ENCODE data around the gene ZBTB20.

The ZBTB20 gene

DNA sequence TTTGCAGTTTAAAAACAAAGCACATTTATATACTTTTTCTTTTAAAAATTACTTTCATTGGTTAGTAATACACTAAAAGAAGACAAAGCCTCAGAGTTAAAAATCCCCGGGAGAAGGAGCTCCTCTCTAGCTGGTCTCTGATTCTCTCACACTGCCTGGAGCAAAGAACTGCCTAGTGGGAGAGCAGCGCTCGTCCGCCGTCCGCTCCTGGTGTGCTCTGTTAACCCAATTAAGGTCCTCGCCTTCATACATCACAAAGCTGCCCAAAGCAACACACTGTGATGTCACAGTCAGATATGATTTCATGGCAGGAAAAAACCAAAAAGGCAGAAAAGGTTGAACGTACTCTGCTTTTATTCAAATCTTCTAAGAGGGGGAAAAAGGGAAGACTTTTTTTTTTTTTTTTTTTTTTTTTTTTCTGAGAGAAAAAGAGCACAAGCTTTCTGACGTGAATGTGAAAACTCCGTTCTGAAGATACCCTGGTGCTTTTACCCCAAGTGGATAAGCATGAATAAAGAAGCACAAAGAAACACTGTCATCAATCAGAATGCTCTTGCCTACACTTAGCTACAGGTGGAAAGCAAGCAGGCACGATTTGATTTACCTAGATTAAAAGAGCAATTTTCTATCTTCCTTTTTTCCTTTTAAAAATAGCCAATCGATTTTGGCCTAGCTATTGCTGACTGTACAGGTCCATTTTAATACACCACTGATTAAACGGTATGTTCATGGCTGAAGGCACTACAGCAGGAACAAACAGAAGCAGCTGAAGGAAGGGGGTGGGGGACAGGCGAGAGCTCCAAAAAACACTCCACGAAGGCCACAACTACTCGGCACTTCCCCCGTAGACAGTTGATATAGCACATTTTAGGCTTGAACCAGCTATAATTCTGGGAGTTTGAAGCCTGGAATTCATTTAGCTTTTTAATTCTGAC is 738.1 kb downstream of the ZBTB20 start:
- H3K36me3 ChIP-seq (ENCODE audit: control insufficient read depth, insufficient read depth, low read length) = no peaks in the 10 kb centered on the region
- no peak overlapping the region for H3K27ac ChIP-seq (ENCODE audit: insufficient read depth, low read depth, low read length, poor library complexity, severe bottlenecking)
- WGBS, 2 experiments = 35 to 37% methylated on average over 16 to 17 of the region's 17 CpGs
- H3K4me3 ChIP-seq (ENCODE audit: insufficient read depth, low read depth, low read length) = no peak overlapping the region
- peaks cover 10% of the 10 kb centered on the region for H3K4me1 ChIP-seq (ENCODE audit: control insufficient read depth, insufficient read depth, low read length)
- no peaks in the 10 kb centered on the region for H3K27me3 ChIP-seq (ENCODE audit: control insufficient read depth, insufficient read depth, low read length, poor library complexity, severe bottlenecking)
- no peaks in the 10 kb centered on the region for H3K9me3 ChIP-seq (ENCODE audit: control insufficient read depth, low read length)

DNA sequence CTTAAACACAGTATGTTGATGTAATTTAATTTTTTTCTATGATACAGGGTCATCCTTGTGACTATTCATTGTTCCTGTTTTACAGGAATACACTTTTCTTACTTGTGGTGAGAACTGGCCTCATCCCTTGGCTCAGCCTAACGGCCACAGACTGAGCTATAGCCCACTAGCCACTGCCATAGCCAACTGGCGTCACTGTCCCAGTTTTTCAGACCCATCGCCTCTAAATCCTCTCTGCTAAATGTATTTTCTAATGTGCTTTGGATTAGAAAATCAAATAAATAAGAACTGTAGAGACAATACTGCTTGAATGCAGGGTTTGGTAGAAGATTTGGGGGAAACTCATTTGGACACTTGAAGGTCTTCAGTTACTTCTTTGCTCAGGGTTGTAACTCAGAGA is 740.2 kb downstream of the ZBTB20 start:
- WGBS, 2 experiments = 90% methylated on average over 3 of the region's 3 CpGs
- Histone ChIP-seq H3K27ac (ENCODE audit: insufficient read depth, low read depth, low read length, poor library complexity, severe bottlenecking) (no peak overlapping the region), H3K9me3 (ENCODE audit: control insufficient read depth, low read length) (no peaks in the 10 kb centered on the region), H3K4me1 (ENCODE audit: control insufficient read depth, insufficient read depth, low read length) (peaks cover 10% of the 10 kb centered on the region), H3K4me3 (ENCODE audit: insufficient read depth, low read depth, low read length) (no peak overlapping the region), H3K27me3 (ENCODE audit: control insufficient read depth, insufficient read depth, low read length, poor library complexity, severe bottlenecking) (no peaks in the 10 kb centered on the region), H3K36me3 (ENCODE audit: control insufficient read depth, insufficient read depth, low read length) (no peaks in the 10 kb centered on the region)

DNA sequence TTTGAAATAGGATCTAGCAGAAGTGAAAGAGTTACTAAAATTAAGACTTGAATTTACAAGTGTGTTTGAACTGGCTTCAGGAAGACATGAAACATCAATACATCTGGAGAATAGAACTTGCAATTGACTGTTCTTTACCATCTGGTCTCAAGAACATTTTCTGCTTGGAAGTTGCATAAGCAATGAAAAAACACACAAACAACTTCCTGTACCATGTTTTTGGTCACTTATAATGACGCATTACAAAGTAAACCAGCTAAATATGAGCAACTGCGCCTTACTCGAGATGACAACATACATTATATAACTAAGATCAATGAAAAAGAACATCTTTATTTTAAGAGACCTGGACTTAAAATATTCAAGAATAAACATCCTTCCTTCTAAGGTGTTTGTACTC is 740.8 kb downstream of the ZBTB20 start:
- no peak overlapping the region for H3K27ac ChIP-seq (ENCODE audit: insufficient read depth, low read depth, low read length, poor library complexity, severe bottlenecking)
- WGBS, 2 experiments = 97 to 100% methylated on average over 3 of the region's 3 CpGs
- no peaks in the 10 kb centered on the region for H3K27me3 ChIP-seq (ENCODE audit: control insufficient read depth, insufficient read depth, low read length, poor library complexity, severe bottlenecking)
- no peaks in the 10 kb centered on the region for H3K9me3 ChIP-seq (ENCODE audit: control insufficient read depth, low read length)
- H3K36me3 ChIP-seq (ENCODE audit: control insufficient read depth, insufficient read depth, low read length) = no peaks in the 10 kb centered on the region
- H3K4me3 ChIP-seq (ENCODE audit: insufficient read depth, low read depth, low read length) = no peak overlapping the region
- peaks cover 10% of the 10 kb centered on the region for H3K4me1 ChIP-seq (ENCODE audit: control insufficient read depth, insufficient read depth, low read length)

DNA sequence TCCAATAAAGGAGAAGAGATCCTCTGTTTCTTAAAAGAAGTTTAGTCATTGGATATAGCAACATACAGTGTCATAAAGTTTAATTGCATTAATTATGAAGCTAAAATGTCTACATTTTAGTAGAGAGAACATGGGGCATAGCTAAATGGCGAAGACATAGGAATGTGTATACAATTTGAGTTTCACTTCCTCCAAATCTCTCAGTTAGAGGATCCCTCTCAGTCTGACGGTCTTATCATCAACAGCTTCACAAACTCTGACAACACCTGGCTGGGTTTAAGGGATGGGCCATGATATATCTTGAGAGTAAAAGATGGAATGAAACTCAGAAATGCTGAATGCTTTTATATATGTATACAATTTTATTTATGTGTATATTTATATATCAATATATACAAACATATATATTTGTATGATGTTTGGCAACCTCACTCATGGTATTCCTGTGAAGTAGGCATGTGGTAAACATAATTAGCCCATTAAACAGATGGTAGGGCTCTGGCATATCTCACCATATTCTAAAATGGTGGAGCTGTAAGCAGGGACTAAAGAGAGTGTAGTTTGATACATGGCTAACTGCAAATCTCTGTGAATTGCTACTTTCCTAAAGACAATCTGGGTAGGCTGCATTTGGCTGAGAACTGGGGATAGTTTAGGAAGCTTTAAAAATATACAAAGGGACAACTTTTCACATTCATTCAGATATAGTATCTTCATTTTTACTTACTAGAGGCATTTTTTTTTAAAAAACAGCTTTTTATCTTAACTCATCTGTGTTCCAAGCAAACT is 741.7 kb downstream of the ZBTB20 start:
- no peaks in the 10 kb centered on the region for H3K9me3 ChIP-seq (ENCODE audit: control insufficient read depth, low read length)
- H3K36me3 ChIP-seq (ENCODE audit: control insufficient read depth, insufficient read depth, low read length) = no peaks in the 10 kb centered on the region
- H3K27me3 ChIP-seq (ENCODE audit: control insufficient read depth, insufficient read depth, low read length, poor library complexity, severe bottlenecking) = no peaks in the 10 kb centered on the region
- H3K4me3 ChIP-seq (ENCODE audit: insufficient read depth, low read depth, low read length) = no peak overlapping the region
- H3K4me1 ChIP-seq (ENCODE audit: control insufficient read depth, insufficient read depth, low read length) = peaks cover 10% of the 10 kb centered on the region
- no peak overlapping the region for H3K27ac ChIP-seq (ENCODE audit: insufficient read depth, low read depth, low read length, poor library complexity, severe bottlenecking)
- whole genome bisulfite sequencing, 2 experiments = 97% methylated on average over 2 of the region's 2 CpGs; no CpG with 5 or more reads in 1 of the 2 experiments

DNA sequence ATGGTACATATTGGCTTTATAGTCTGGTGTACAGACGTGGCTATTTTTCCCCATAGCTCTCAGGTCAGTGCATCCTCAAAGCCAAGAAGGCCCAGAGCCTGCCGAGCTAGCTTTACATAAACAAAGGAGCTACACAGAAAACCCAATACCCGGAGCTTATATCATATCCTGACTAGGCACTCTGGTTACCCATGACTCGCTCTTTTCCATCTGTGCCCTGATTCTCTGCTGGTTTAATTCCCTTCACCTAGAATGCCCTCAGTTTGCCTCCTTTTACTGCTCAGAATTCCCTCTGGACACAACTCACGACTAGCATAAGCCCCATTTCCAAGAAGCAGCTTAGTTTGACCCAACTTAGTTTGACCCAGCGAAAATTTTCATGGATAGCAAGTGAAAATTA is 742.5 kb downstream of the ZBTB20 start:
- Histone ChIP-seq H3K36me3 (ENCODE audit: control insufficient read depth, insufficient read depth, low read length) (no peaks in the 10 kb centered on the region), H3K9me3 (ENCODE audit: control insufficient read depth, low read length) (no peaks in the 10 kb centered on the region), H3K4me3 (ENCODE audit: insufficient read depth, low read depth, low read length) (no peak overlapping the region), H3K27ac (ENCODE audit: insufficient read depth, low read depth, low read length, poor library complexity, severe bottlenecking) (no peak overlapping the region), H3K4me1 (ENCODE audit: control insufficient read depth, insufficient read depth, low read length) (peaks cover 10% of the 10 kb centered on the region), H3K27me3 (ENCODE audit: control insufficient read depth, insufficient read depth, low read length, poor library complexity, severe bottlenecking) (no peaks in the 10 kb centered on the region)
- WGBS, 2 experiments = 87 to 89% methylated on average over 6 of the region's 6 CpGs

DNA sequence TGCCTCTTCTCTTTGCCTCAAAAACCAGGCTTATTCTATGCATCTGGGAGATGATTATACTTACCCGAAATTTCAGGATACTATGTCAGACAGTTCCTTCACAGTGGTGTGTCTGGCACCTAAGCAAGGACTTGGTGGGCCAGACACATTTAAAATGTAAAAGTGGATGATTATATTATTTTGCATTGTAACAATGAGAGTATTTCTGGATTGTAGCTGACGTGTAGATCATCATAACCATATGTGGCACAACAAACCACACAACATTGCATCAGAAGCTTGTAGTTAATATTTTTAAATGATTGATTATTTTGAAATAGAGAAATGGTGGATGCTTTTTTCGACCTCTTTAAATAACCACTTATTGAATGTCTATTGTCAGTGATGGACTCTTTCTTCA is 744.2 kb downstream of the ZBTB20 start:
- H3K4me1 ChIP-seq (ENCODE audit: control insufficient read depth, insufficient read depth, low read length) = no peaks in the 10 kb centered on the region
- 95 to 97% methylated on average over 2 of the region's 3 CpGs for WGBS, 2 experiments
- no peak overlapping the region for H3K4me3 ChIP-seq (ENCODE audit: insufficient read depth, low read depth, low read length)
- no peaks in the 10 kb centered on the region for H3K27me3 ChIP-seq (ENCODE audit: control insufficient read depth, insufficient read depth, low read length, poor library complexity, severe bottlenecking)
- no peaks in the 10 kb centered on the region for H3K9me3 ChIP-seq (ENCODE audit: control insufficient read depth, low read length)
- no peaks in the 10 kb centered on the region for H3K36me3 ChIP-seq (ENCODE audit: control insufficient read depth, insufficient read depth, low read length)
- no peak overlapping the region for H3K27ac ChIP-seq (ENCODE audit: insufficient read depth, low read depth, low read length, poor library complexity, severe bottlenecking)

DNA sequence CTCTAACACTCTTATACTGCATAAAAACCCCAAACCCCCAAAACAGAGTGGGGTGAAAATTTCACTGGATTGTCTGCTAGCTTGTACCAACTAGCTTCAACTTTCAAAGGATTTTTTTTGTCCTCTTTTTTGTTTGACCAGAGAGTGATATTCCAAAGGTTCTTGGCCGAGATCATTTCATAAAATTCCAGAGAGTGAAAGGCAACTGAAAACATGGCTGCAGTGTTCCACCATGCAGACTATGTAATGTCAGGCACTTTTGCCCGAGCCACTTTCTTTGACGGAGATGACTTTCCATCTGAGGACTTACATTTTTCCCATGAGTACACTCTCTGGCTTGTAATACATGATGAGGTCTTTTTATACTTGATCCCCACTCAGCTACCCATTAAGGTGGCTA is 745.7 kb downstream of the ZBTB20 start:
- Histone ChIP-seq H3K27ac (ENCODE audit: insufficient read depth, low read depth, low read length, poor library complexity, severe bottlenecking) (no peak overlapping the region), H3K36me3 (ENCODE audit: control insufficient read depth, insufficient read depth, low read length) (no peaks in the 10 kb centered on the region), H3K4me3 (ENCODE audit: insufficient read depth, low read depth, low read length) (no peak overlapping the region), H3K27me3 (ENCODE audit: control insufficient read depth, insufficient read depth, low read length, poor library complexity, severe bottlenecking) (no peaks in the 10 kb centered on the region), H3K4me1 (ENCODE audit: control insufficient read depth, insufficient read depth, low read length) (no peaks in the 10 kb centered on the region), H3K9me3 (ENCODE audit: control insufficient read depth, low read length) (no peaks in the 10 kb centered on the region)
- WGBS, 2 experiments = 87 to 94% methylated on average over 3 of the region's 3 CpGs

DNA sequence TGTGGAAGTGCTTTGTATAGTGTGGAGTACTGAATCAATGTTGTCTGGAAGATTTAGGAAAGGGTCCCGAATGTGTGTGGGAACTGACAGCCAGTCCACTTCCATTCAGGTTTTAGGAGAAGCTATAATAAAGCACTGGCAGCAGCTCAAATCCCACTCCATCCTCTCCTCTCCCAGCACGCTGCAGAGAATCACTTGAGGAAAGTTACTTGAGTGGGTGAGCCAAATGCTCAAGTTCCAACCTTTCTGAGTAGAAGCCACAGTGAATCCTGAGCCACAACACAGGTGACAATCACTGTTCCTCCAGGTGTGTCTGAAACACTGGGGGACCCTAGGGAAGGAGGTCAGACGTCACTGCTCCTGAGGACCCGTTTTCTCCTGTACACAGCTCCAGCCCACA is 746.7 kb downstream of the ZBTB20 start:
- Histone ChIP-seq H3K27me3 (ENCODE audit: control insufficient read depth, insufficient read depth, low read length, poor library complexity, severe bottlenecking) (no peaks in the 10 kb centered on the region), H3K4me3 (ENCODE audit: insufficient read depth, low read depth, low read length) (no peak overlapping the region), H3K9me3 (ENCODE audit: control insufficient read depth, low read length) (no peaks in the 10 kb centered on the region), H3K36me3 (ENCODE audit: control insufficient read depth, insufficient read depth, low read length) (no peaks in the 10 kb centered on the region), H3K4me1 (ENCODE audit: control insufficient read depth, insufficient read depth, low read length) (no peaks in the 10 kb centered on the region), H3K27ac (ENCODE audit: insufficient read depth, low read depth, low read length, poor library complexity, severe bottlenecking) (no peak overlapping the region)
- WGBS, 2 experiments = 90 to 92% methylated on average over 4 of the region's 4 CpGs

DNA sequence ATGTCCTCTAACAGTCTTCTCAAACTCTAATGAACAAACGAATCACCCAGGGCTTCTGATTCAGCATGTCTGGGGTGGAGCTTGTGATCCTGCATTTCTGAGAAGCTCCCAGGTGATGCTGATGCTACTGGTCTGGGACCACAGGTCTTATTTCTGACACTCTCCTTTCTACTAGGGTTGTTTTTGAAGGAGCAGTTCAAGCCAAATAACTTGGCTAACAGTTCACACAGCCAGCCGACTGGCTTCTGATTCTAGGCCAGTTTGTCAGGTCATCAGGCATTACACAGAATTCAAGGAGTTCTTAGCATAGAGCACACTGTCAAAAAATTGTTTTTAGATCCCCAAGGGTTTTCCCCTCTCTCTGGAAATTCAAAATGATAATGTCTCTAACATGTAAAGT is 752.5 kb downstream of the ZBTB20 start:
- H3K27me3 ChIP-seq (ENCODE audit: control insufficient read depth, insufficient read depth, low read length, poor library complexity, severe bottlenecking) = no peaks in the 10 kb centered on the region
- H3K4me3 ChIP-seq (ENCODE audit: insufficient read depth, low read depth, low read length) = no peak overlapping the region
- H3K27ac ChIP-seq (ENCODE audit: insufficient read depth, low read depth, low read length, poor library complexity, severe bottlenecking) = no peak overlapping the region
- H3K36me3 ChIP-seq (ENCODE audit: control insufficient read depth, insufficient read depth, low read length) = no peaks in the 10 kb centered on the region
- no peaks in the 10 kb centered on the region for H3K9me3 ChIP-seq (ENCODE audit: control insufficient read depth, low read length)
- 90% methylated on average over 2 of the region's 2 CpGs for WGBS, 2 experiments
- no peaks in the 10 kb centered on the region for H3K4me1 ChIP-seq (ENCODE audit: control insufficient read depth, insufficient read depth, low read length)

DNA sequence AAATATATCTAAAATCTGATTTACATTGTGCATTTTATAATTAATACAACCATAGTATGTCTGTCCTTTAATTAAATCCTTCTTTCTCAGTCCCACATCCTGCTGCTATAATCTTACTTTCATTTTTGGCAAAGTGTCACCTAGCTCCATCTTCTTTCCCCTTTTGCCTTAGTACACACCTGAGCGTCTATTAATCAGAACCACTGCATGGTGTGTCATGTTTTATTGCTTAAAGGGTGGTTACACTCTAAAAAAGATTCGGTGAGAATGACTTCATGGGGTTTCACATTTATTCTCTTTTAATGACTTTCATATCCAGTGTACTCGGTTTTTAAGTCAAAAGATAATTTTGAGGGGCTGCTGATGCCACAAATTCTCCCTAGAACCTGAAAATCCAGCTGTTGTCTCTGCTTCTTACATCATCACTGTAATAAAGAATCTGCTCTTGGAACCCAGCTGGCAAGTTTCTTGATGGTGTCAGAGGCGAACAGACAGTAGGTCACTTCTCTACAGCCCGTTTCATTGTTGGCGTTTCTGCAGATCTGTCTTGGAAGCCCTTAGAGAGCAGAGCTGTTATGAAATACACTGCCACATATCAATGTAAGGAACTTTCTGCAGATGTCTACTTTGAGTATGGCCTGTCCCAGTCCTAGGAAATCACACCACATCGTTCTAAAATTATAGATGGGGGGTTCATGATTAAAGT is 753.6 kb downstream of the ZBTB20 start:
- WGBS, 2 experiments = 93 to 98% methylated on average over 6 to 7 of the region's 7 CpGs
- Histone ChIP-seq H3K36me3 (ENCODE audit: control insufficient read depth, insufficient read depth, low read length) (no peaks in the 10 kb centered on the region), H3K9me3 (ENCODE audit: control insufficient read depth, low read length) (no peaks in the 10 kb centered on the region), H3K27ac (ENCODE audit: insufficient read depth, low read depth, low read length, poor library complexity, severe bottlenecking) (no peak overlapping the region), H3K4me1 (ENCODE audit: control insufficient read depth, insufficient read depth, low read length) (no peaks in the 10 kb centered on the region), H3K27me3 (ENCODE audit: control insufficient read depth, insufficient read depth, low read length, poor library complexity, severe bottlenecking) (no peaks in the 10 kb centered on the region), H3K4me3 (ENCODE audit: insufficient read depth, low read depth, low read length) (no peak overlapping the region)
